ENCODE results near the gene PATL1.
"Not testable (repeated sequence)": the region's sequence is repeated elsewhere in the genome, so short reads cannot be mapped to it uniquely, and the experiment has no call there.

The PATL1 gene

DNA sequence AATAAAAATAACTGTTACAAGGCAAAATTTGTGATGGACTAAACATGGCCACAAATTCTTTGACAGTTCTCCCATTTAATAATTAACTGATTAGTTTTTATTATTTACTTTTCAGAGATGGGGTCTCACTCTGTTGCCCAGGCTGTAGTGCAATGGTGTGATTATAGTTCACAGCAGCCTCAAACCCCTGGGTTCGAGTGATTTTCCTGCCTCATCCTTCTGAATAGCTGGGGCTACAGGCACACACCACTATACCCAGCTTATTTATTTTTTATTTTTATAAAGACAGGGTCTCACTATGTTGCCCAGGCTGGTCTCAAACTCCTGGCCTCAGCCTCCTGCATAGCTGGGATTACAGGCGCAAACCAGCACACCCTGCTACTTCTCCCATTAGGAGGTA, 4.5 kb upstream of the PATL1 start:
- no peak for DNase-seq

DNA sequence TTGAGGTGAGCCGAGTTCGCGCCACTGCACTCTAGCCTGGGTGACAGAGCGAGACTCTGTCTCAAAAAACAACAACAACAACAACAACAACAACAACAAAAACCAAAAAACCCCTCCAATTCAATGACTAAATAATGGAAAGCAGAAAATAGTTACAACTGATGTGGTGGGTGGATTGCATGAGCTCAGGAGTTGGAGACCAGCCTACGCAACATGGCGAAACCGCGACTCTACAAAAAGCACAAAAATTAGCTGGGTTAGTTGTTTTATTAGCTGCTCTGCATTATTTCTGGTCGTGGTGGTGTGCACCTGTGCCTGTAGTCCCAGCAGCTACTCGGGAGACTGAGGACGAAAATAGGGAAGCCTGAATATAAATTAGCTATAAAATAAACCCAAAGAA, 2.6 kb upstream of the PATL1 start:
- DNase-seq = peak; percentile 57

DNA sequence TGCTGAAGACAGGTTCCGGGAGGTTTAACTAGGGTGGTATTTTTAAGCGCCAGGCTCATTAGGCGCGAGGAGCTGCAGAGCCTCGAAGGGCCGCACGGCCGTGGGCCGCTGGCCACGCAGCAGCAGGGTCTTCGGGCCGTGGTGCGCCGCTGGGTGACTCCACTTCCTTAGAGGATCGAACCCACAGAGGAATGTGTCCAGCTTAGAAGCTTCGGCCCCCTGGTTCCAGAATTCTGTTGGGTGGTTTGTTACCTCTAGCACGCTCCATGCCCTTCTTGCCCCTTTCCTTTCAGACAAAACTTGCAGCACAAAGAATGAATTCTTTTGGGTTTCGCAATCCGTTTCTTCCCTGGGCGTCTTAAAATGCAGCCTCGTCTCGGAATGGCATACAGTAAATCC, 773 bp upstream of the PATL1 start:
- peak; percentile 43 for DNase-seq

DNA sequence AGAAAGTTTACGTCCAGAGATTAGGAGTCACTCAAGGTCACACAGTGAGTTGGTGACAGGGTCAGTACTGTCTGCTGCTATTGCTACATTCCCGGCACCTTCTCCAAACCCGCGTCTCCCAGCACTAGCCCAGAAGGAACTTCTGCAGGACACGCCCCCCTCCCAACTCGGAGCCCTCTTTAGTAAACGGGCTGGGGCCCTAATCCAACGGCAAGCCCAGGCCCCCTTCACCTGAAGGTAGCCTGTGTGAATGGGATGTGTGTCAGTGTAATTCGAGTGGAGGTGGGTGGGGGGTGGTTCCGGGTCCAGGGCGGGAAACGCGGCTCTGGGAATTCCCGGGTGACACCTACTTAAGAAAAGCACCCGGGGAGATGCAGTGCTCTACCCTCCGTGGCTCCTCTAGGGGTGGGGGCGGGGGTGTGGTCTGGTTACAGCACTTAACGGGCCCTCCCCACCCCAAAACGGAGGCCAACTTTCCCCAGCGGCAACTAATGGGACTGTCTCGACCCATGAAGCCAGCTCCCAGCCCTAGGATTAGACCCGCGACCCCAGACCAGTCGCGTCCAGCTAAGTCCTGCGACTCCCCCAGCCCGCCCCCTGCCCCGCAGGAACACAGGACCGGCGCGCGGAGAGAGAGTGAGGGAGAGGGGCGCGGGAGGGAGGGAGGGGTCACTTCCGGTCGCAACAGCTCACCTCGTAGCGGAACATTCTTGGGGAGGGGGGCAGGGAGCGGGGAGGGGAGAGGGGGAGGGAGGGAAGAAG, 468 bp downstream of the PATL1 start:
- peak; percentile 93 for DNase-seq

DNA sequence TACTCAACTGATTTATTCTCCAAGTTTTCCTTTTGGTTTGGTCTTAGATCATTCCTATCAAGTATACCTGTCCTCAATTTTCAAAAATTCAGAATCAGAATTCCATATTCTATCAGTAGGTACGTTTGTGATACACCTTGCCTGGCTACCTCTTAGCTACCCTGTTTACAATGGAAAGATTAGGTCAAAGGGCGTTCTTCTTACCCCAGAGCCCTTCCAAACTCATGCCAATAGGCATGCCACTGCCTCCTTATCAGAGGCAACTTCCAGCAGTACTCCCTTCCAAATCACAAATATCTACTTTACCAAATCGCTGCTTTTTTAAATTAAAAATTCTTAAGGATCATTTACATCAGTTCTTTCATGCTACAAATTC, 1.0 kb downstream of the PATL1 start:
- no peak for DNase-seq

DNA sequence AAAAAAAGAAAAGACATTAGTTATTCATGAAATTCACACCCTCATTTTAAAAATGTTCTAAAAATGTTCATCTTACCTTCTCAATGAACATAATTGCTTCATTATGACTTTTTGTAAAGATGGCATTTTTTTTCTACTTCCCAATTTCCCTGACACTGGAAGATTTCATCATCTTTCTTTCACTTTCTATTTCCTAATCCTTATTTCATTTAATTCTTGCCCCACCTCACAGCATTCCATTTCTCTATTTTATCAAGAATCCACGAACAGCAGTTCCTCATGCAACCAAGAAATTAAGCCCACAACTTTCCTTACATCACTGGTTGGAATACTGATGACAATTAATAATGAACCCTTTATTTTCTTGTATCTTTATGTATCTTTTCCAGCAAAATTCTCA, 1.9 kb downstream of the PATL1 start:
- peak; percentile 88 for DNase-seq

DNA sequence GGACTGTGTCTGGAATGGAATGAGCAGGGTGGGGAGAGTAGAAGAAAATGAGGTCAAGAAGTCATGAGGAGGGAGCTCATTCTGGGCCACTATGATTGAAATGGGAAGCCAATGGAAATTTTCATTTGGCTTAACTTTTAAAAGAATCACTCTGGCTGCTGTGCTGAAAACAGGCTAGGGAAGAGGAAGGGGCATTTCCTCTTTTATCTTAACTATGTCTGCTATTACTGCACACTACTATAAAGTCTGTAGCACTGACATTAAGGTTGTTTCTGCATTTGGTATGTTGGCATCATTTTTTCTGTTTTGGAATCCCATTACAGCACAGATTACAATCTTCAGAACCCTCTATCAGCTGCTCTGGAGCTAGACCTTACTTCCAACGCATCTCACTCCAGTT, 8.2 kb downstream of the PATL1 start:
- DNase-seq = peak; percentile 52

DNA sequence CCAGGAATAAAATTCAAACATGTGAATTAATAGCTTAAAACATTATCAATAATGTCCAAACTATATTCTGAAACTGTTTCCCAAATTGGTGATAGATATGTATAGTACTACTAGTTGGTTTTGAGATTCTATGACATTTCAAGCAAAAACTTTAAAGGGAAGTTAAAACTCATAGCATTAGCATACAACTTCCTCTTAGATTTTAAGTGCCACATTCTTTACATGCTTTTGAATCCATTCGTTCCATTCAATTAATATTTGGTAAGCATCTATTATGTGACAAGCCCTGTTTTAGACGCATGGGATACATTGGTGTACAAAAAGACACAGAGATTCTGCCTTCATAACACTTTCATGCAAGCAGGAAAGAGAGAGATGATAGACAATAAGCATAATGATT, 8.9 kb downstream of the PATL1 start:
- peak; percentile 29 for DNase-seq

DNA sequence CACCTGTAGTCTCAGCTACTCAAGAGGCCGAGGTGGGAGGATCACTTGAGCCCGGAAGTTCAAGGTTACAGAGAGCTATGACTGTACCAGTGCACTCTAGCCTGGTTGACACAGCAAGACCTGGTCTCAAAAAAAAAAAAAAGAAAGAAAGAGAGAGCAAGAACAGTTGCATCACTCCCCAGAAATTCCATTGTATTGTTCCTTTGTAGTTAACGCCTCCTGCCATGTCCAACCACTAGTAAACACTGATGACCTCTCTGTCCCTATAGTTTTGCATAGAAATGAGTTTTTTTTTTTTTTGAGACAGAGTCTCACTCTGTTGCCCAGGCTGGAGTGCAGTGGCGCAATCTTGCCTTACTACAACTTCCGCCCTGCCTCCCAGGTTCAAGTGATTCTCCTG, 10.8 kb downstream of the PATL1 start:
- DNase-seq = no peak

DNA sequence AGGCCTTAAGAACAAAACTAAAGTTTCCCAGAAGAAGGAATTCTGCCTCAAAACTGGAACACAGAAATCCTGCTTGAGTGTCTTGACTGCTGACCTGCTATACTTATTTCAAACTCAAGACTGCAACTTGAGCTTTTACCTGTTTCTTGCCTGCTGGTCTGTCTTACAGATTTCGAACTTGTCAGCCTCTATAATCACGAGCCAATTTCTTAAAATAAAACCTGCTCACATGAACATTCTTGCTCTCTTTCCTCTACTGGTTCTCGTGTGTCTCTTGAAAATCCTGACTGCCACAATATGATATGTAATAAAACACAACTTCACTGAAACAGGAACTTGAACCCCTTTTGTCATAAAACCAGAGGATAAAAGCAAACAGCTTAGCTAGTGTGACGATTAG, 13.9 kb downstream of the PATL1 start:
- DNase-seq = no peak

DNA sequence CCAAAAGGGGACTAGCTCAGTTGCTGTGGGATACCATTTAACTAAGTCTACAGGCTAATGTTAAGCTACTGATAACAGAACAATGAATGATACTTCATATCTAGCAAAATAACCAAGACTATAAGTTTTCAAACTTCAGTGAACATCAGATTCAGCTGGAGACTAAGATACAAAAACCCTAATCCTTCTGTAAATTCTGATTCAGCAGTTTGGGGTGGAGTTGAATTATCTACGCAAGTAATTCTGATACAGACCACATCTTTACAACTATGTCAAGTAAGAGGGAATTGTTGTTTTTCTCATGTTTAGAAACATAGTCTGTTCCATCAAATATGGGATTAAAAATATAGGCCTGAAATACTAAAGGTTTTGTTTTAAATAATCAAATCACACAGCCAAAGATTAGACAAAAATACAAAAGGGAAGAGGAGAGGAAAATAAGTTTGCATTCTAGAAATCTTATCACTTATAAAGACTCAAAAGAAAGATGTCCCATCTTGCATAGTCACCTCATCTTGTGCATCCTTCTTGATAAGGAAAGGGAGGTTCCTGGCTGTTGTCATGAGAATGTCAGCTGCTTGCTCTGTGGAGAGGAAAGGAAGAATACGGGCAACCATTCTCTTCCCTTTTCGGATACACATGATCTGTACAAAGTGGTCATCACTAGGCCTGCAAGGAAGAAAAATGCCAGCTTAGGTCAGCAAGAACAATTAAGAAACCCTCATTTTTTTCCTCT, 21.4 kb downstream of the PATL1 start:
- DNase-seq = peak; percentile 75

DNA sequence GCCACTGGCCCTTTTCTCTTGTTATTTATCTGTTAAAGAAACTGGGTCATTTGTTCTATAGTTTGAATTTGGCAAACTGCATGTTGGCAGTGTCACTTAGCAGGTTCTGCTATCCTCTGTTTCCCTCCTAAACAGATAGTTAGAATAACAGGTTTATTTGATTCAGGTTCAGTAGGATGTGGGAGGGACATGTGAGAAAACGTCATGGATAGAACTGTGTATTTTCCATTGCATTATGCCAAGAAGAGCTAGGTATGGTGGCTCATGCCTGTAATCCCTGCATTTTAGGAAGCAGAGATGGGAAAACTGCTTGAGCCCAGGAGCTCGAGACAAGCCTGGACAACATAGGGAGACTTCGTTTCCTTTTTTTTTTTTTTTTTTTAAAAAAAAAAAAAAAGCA, 24.3 kb downstream of the PATL1 start:
- DNase-seq = no peak

DNA sequence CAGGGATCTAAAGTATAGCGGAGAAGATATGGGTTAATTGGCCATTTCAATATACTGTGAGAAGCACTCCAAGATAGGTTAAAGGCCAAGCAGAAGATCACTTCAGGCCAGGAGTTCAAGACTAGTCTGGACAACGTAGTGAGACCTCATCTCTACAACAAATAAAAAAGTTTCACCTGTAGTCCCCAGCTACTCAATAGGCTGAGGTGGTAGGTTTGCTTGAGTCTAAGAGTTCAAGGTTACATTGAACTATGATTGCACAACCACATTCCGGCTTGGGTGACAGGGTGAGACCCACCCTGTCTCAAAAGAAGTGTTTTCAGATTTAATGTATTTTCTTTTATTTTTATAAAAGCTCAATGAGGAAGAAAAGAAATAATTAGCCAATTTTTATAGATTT, 25.4 kb downstream of the PATL1 start:
- DNase-seq = no peak

DNA sequence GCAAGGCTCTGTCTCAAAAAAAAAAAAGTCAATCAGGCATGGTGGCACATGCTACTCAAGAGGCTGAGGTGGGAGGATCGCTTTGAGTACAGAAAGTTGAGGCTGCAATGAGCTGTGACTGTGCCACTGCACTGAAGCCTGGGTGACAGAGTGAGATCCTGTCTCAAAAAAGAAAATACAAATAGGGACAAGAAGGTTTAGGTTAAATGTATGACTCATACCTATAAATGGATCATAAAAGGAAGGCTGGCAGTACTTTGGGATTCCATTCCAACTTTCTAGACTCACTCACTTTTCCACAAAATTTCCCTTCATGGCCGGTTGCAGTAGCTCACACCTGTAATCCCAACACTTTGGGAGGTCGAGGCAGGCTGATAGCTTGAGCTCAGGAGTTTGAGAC, 27.7 kb downstream of the PATL1 start:
- DNase-seq = no peak

DNA sequence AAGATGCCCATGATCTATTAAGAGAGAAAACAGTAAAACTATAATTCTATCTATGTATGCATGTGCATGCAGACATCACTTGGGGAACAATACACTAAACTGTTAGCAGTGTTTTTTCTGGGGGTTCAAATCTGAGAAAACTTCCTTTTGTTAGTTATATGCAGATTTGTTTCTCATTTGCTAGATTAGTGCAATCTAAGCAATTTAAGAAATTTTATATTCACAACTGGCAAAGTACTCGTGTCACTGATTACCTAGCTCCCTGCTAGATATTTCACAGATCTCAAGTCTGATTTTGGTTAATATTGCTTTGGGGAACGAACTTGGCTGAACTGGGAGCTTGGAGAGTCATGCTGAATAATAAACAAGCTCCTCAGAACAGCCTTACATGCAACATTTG, 38.3 kb downstream of the PATL1 start:
- no peak for DNase-seq

DNA sequence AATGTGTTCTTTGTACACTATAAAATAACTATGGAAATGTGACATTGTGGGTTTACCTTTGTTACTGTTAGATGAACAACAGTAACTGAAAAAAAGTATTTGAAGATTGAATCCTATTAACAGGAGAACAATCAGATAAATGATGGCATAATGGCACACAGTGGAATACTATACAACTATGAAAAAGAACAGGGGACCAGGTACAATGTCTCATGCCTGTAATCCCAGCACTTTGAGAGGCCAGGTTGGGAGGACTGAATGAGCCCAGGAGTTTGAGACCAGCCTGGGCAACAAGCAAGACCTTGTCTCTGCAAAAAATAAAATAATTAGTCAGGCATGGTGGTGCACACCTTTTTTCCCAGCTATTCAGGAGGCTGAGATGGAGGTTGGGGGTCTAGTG, 38.8 kb downstream of the PATL1 start:
- DNase-seq = no peak

DNA sequence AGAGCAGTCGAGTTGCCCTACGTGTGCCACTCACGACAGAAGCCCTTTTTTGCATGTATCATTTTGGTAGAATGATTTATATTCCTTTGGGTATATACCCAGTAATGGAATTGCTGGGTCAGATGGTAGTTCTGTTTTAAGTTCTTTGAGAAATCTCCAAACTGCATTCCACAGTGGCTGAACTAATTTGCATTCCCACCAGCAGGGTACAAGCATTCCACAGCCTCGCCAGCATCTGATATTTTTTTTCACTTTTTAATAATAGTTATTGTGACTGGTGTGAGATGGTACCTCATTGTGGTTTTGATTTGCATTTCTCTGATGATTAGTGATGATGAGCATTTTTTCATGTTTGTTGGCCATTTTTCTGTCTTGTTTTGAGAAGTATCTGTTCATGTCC, 41.9 kb downstream of the PATL1 start:
- not testable (repeated sequence) for DNase-seq

DNA sequence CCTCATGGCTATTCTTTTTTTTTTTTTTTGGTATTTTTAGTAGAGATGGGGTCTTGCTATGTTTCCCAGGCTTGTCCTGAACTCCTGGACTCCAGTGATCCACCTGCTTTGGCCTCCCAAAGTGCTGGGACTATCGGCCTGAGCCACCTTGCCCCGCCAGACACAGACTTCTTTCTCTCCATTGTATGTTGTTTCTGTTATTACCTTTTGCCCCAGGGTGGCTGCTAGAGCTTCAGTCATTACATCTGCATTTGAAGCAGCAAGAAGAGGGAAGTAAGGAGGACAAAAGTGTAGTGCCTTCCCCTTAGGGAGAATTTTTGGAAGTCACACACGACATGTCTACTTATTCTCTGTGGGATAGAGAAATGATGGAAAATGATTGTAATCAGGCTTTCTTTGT, 43.1 kb downstream of the PATL1 start:
- DNase-seq = no peak

DNA sequence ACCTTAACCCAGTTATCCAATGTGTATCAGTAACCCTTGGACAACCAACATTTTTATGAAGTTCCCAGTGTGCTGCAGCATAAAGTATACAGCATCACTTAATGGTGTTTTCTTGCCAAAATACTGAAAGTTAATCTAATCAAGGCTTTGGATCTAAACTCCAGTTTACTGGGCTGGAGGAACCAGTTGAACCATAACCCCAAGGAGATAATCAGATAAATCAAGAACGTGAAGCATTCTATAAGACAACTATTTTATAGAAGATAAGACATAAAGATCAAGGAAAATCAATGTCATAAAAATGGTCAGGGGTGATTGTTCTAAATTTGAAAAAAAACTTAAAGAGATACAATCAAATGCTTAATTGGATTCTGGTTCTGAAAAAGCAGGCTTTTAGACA, 51.0 kb downstream of the PATL1 start:
- DNase-seq = no peak

DNA sequence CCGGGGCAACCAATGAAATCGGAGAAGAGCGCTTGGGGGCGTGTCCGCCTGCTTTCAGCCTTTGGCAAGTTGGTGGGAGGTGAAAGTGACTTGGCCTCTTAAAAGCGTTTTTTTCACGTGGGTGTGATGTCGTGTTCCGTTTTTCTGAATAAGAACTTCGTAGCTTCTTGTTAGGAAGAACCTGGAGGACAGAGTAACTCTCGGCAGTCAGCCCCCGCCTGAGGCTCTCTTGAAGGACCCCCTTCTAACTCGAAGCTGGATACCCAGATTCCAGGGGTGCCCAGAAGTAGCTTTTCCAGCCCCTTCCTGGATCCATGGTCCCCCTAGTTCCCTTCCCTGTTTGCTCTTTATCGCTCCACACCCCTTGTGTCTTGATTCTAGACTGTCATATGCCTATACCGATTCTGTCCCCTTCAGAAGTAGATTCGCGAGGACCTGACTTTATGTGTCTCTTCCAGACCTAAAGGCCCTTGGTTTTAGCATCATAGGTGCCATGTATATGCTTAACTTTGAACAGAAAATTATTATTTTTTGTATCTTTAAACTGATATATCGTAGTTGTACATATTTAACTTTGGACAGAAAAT, 52.3 kb downstream of the PATL1 start:
- DNase-seq = no peak

DNA sequence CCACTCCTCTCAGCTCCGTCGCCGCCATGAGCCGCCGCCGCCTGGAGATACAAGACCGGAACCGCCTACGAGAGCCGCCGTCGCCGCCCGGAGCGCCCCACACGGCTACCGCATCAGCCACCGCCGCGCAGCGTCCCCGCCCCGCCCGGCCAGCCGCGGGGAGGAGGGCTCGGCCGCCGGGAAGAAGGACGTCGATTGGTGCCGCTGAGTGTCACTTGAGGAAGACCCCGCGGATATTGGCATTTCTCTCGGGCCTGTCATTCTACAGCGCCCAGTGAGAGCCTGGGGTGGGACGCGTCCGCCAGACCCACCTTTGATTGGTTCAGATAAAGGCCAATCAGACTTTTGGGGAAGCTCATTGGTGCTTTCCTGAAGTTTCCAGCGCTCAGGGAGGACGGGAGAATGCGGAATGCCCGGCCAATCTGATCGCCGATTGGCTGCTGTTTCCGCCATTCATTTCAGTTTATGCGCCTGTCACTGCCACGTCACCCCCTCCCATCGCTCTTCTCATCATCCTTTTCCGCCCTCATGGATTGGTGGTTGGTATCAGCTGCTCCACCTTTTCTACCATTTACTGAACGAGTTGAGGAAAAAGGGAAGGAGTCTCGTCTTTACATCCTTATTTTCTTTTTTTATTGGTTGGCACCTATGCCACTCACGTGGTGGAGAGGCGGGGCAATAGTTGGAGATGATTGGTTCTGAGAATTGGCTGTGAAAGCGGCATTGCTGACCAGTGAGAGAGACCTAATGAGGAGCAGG, 53.0 kb downstream of the PATL1 start, which contains the start of gene OSBP:
TSS of gene OSBP (minus strand) at position 138 of the 759 bp plus-strand sequence. CDS start at position 28, 110 bp downstream.
- DNase-seq = peak; percentile 100

DNA sequence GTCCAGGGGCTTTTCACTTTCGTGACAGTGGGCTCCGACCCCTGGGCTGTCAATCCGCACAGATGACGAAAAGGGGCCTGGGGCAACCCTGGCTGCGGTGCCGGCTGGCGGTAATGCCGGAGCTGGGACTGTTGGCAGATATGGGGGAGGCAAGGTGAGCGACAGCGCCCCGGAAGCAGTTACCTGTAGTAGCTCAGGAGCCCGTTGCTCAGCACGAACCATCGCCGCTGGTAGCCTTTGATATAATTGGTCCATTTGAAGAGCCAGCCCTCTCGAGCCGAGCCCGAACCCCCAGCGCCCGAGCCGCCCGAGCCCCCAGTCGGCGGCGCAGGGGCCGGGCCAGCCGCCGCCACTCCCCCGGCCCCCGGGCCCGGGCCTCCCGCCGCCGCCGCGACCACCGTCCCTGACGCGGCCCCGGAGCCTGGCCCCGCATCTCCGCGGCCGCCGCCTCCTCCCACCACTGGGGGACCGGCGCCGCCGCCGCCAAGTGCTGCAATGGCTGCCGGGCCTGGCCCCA, 53.7 kb downstream of the PATL1 start:
- DNase-seq = peak; percentile 15
